Endothelial cell of umbilical vein (primary cell): ENCODE results near the gene HOXB3. TPM values are rescaled to one million over a fixed set of nuclear protein-coding genes. Genes with fewer than 3 reads are reported as not detected.

Experiments
- BruUV-seq: library from RNA; stranded (reverse); fragments of 400-500 nt; replicated peaks from 2 replicates; lab custom pipeline; 2021; lab: Mats Ljungman, UMichigan
- CTCF ChIA-PET: fragments of 300-600, 350-600 bp; sonication (Branson Sonifier 250); formaldehyde crosslinking; loops from one replicate; lab custom pipeline; 2021; ENCODE audit warnings: antibody characterized with exemption, inconsistent platforms; lab: Charles Lee
- POLR2A ChIA-PET: fragments of 300-600, 350-600 bp; sonication (Branson Sonifier 250); formaldehyde crosslinking; loops from one replicate; lab custom pipeline; 2021; ENCODE audit warnings: antibody characterized with exemption, inconsistent platforms; lab: Charles Lee
- DNase-seq: peaks from one replicate; pipeline ENCODE4 v3.0.0-alpha.2; 2011; ENCODE audit warnings: low read depth, low spot score
- FAIRE-seq: peaks from 2 replicates; lab custom pipeline; 2011; peaks lifted over from hg19 to GRCh38; lab: Jason Lieb, UNC
- H2AFZ ChIP-seq: 2 replicates; pipeline ENCODE4 v1.6.0; 2012; ENCODE audit warnings: low read depth, low read length, control low read depth, inconsistent platforms
- H3K27ac ChIP-seq: 2 replicates; pipeline ENCODE4 v1.5.1; 2011; ENCODE audit warnings: low read depth, mild to moderate bottlenecking, control low read depth, low read length, moderate library complexity; ENCODE audit not compliant: insufficient read depth
- H3K27me3 ChIP-seq, 2 experiments: 2 replicates each; pipeline versions ENCODE4 v1.6.0 to v1.6.1; 2011; ENCODE audit warnings: low read length in 2 of 2, mixed read lengths in 1 of 2; ENCODE audit not compliant: control insufficient read depth in 2 of 2, insufficient read depth in 2 of 2
- H3K36me3 ChIP-seq, 2 experiments: 2 replicates in 1 of 2; 3 replicates in 1 of 2; pipeline ENCODE4 v1.5.1; 2011; ENCODE audit warnings: low read length in 2 of 2, mild to moderate bottlenecking in 1 of 2, moderate library complexity in 1 of 2; ENCODE audit not compliant: control insufficient read depth in 2 of 2, insufficient read depth in 2 of 2; ENCODE audit errors: extremely low read depth in 1 of 2
- H3K4me1 ChIP-seq: 3 replicates; pipeline ENCODE4 v1.5.1; 2011; ENCODE audit warnings: mild to moderate bottlenecking, low read length; ENCODE audit not compliant: control insufficient read depth, insufficient read depth; ENCODE audit errors: extremely low read depth
- H3K4me2 ChIP-seq: 2 replicates; pipeline ENCODE4 v1.6.1; 2011; ENCODE audit warnings: low read length, control low read depth, mixed read lengths; ENCODE audit not compliant: insufficient read depth
- H3K4me3 ChIP-seq, 3 experiments: fragments of 200-600 bp in 1 of 3; sonication (generic), shearing (Covaris generic) in 1 of 3; replicated peaks in 1 of 3; 2 replicates each; pipeline ENCODE4 v1.5.1; 2011 to 2016; ENCODE audit warnings: control low read depth in 3 of 3, low read length in 3 of 3, mild to moderate bottlenecking in 2 of 3, inconsistent platforms in 1 of 3, low read depth in 1 of 3, moderate library complexity in 1 of 3; ENCODE audit not compliant: insufficient read depth in 1 of 3
- H3K79me2 ChIP-seq: 2 replicates; pipeline ENCODE4 v1.6.0; 2012; ENCODE audit warnings: low read length, inconsistent platforms; ENCODE audit not compliant: control insufficient read depth, insufficient read depth
- H3K9ac ChIP-seq: replicated peaks from 2 replicates; pipeline ENCODE3; 2011; ENCODE audit warnings: low read length, control low read depth; ENCODE audit not compliant: insufficient read depth; ENCODE audit errors: extremely low read depth
- H3K9me1 ChIP-seq: replicated peaks from 3 replicates; pipeline ENCODE4 v1.6.0; 2011; ENCODE audit warnings: mild to moderate bottlenecking, low read length; ENCODE audit not compliant: control insufficient read depth, insufficient read depth; ENCODE audit errors: extremely low read depth
- H3K9me3 ChIP-seq: replicated peaks from 2 replicates; pipeline ENCODE4 v1.5.1; 2012; ENCODE audit warnings: low read length, inconsistent platforms; ENCODE audit not compliant: control insufficient read depth, insufficient read depth
- H4K20me1 ChIP-seq: replicated peaks from 2 replicates; pipeline ENCODE3; 2011; ENCODE audit warnings: mild to moderate bottlenecking, low read length; ENCODE audit not compliant: control insufficient read depth, insufficient read depth; ENCODE audit errors: extremely low read depth
- EZH2 ChIP-seq: IDR thresholded peaks from 2 replicates; pipeline ENCODE4 v1.6.1; 2012; ENCODE audit warnings: borderline replicate concordance, low read depth, mild to moderate bottlenecking, moderate library complexity, low read length, inconsistent platforms; ENCODE audit not compliant: severe bottlenecking
- FOS ChIP-seq: IDR thresholded peaks from 2 replicates; pipeline ENCODE4 v1.6.1; 2011; ENCODE audit warnings: mild to moderate bottlenecking, low read length, moderate library complexity, borderline replicate concordance; ENCODE audit not compliant: insufficient read depth
- GATA2 ChIP-seq: IDR thresholded peaks from 2 replicates; pipeline ENCODE4 v1.7.0; 2011; ENCODE audit warnings: low read depth, mild to moderate bottlenecking, moderate library complexity, mixed read lengths, low read length; ENCODE audit not compliant: insufficient read length, insufficient read depth
- JUN ChIP-seq: IDR thresholded peaks from 2 replicates; pipeline ENCODE4 v1.6.1; 2011; ENCODE audit warnings: borderline replicate concordance, low read depth; ENCODE audit not compliant: insufficient read length, insufficient read depth
- MYC ChIP-seq: IDR thresholded peaks from one replicate; pipeline ENCODE4 v1.6.1; 2011; ENCODE audit warnings: mild to moderate bottlenecking, low read depth, low read length
- POLR2A ChIP-seq: IDR thresholded peaks from 2 replicates; pipeline ENCODE4 v1.6.1; 2012; ENCODE audit warnings: low read depth, mild to moderate bottlenecking, control low read depth, low read length
- POLR2AphosphoS5 ChIP-seq: IDR thresholded peaks from 2 replicates; pipeline ENCODE4 v1.6.1; 2012; ENCODE audit warnings: low read depth, mild to moderate bottlenecking, control low read depth, low read length, moderate library complexity; ENCODE audit not compliant: insufficient read depth
- dilution Hi-C: fragments of 300-500 bp; cut with MboI; formaldehyde crosslinking; loops from one replicate; pipeline ENCODE4 v1.15.0; 2019; ENCODE audit warnings: low sequenced_read_pairs; ENCODE audit not compliant: extremely low pct_ligation_motif_present
- intact Hi-C: fragments of 100-400 bp; cut with micrococcal nuclease; formaldehyde crosslinking; loops from one replicate; pipeline ENCODE4 v1.10.0; 2022
- polyA plus RNA-seq, 4 experiments: library from polyadenylated mRNA; depleted of rRNA in 3 of 4; stranded (reverse) in 3 of 4; unstranded in 1 of 4; fragments of >200 nt; gene quantifications; 2 replicates each; pipeline versions ENCODE4 v1.2.1 to v1.2.3, GENCODE V29; 2011 to 2012; ENCODE audit warnings: missing spikeins in 1 of 4
- total RNA-seq: library from RNA; stranded (reverse); gene quantifications from 2 replicates; pipeline ENCODE4 v1.2.3, GENCODE V29; 2021
- TF ChIP-seq, protein P1 (sequence below): IDR thresholded peaks from 2 replicates; pipeline ENCODE4 v1.6.1; 2011; ENCODE audit not compliant: insufficient read depth, insufficient read length
- TF ChIP-seq, protein P2 (sequence below), 2 donors: IDR thresholded peaks; 1 replicate in 1 of 2; 2 replicates in 1 of 2; pipeline ENCODE4 v1.5.1; 2011; ENCODE audit warnings: low read length in 2 of 2, mild to moderate bottlenecking in 2 of 2, moderate library complexity in 2 of 2, control low read depth in 1 of 2, inconsistent platforms in 1 of 2, low read depth in 1 of 2; ENCODE audit not compliant: insufficient read depth in 1 of 2; ENCODE audit errors: extremely low read depth in 1 of 2

HOXB3 gene
- total and polyA plus RNA-seq, 2 donors (not counting 3 experiments of a cell fraction or from before 2014, with no cell fraction given) = 29.6 to 56.6 TPM

DNA sequence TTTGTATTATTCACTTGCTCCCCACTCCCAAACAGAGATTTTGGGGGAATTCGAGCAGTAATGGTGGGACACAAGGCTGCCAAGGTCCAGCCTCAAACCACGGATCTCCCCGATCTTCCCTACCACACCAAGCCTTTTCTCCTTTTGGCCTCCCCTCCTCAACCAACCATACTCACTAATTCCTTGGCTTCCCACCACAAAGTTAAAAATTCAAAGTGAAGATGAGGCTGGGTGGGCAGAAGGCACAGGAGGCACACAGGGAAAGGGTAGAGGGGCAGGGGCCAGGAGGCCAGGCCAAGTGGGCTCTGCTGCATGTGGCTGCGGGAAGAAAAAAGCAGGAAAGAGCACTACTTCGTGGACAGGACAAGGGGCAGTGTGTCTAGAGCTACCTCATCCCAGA is 27.1 kb downstream of the HOXB3 start:
- H3K9ac ChIP-seq = no peak overlapping the region
- intact Hi-C loops = loop anchor here (2.0 kb wide), 1 partner anchor 14 kb away; no protein-coding TSS in a partner anchor

More for the DNA sequence above, 27.1 kb downstream of the HOXB3 start:
- Histone ChIP-seq H3K27ac (no peak overlapping the region), H3K4me2 (no peak overlapping the region), H3K36me3 (peaks cover 0 to 5% of the 10 kb centered on the region in 2 experiments), H3K4me3 (no peak overlapping the region), H3K9me1 (no peaks in the 10 kb centered on the region), H3K9me3 (no peaks in the 10 kb centered on the region), H2AFZ (no peak overlapping the region), H4K20me1 (no peaks in the 10 kb centered on the region), H3K4me1 (peaks cover 32% of the 10 kb centered on the region), H3K27me3 (no peaks in the 10 kb centered on the region), H3K79me2 (peaks cover 75% of the 10 kb centered on the region)
- no peak for DNase-seq
- BruUV-seq = no TSS peak
- ChIA-PET POLR2A (no interaction called here), CTCF (interaction anchor here (1.1 kb wide), 1 partner anchor 15 kb away, joined by 3 read pairs; the partner anchor contains the start of gene HOXB4)
- no peak for TF ChIP-seq GATA2
- TF ChIP-seq JUN = no peak
- TF ChIP-seq MYC = no peak
- TF ChIP-seq POLR2AphosphoS5 = no peak
- no peak for TF ChIP-seq EZH2
- TF ChIP-seq, protein P1, sequence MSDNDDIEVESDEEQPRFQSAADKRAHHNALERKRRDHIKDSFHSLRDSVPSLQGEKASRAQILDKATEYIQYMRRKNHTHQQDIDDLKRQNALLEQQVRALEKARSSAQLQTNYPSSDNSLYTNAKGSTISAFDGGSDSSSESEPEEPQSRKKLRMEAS = no peak
- TF ChIP-seq FOS = no peak
- no peak for TF ChIP-seq POLR2A
- TF ChIP-seq, protein P2, sequence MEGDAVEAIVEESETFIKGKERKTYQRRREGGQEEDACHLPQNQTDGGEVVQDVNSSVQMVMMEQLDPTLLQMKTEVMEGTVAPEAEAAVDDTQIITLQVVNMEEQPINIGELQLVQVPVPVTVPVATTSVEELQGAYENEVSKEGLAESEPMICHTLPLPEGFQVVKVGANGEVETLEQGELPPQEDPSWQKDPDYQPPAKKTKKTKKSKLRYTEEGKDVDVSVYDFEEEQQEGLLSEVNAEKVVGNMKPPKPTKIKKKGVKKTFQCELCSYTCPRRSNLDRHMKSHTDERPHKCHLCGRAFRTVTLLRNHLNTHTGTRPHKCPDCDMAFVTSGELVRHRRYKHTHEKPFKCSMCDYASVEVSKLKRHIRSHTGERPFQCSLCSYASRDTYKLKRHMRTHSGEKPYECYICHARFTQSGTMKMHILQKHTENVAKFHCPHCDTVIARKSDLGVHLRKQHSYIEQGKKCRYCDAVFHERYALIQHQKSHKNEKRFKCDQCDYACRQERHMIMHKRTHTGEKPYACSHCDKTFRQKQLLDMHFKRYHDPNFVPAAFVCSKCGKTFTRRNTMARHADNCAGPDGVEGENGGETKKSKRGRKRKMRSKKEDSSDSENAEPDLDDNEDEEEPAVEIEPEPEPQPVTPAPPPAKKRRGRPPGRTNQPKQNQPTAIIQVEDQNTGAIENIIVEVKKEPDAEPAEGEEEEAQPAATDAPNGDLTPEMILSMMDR (IDR thresholded peaks at IDR 0.05; ENCODE audit: extremely low read depth in 1 of 2, insufficient read depth in 1 of 2, low read depth in 1 of 2, low read length in 2 of 2) = no peak
- FAIRE-seq = no peak
- dilution Hi-C loops = no loop called here
